Upper lobe of left lung (tissue), 4 donors: ENCODE data around the gene MALRD1.

Experiments used
- CTCF ChIP-seq, 6 experiments: fragments of 450-650 bp in 4 of 6; fragments of 200-600 bp in 2 of 6; sonication (generic) in 2 of 6; IDR thresholded peaks; one replicate each; pipeline ENCODE4 v1.5.1; 2016 to 2019; ENCODE audit warnings: antibody characterized with exemption in 6 of 6
- EP300 ChIP-seq, 4 donors: sonication (generic); formaldehyde crosslinking; IDR thresholded peaks; one replicate each; pipeline ENCODE4 v1.5.1; 2017; ENCODE audit warnings: antibody characterized with exemption in 4 of 4, control low read depth in 2 of 4
- POLR2A ChIP-seq, 4 donors: fragments of 450-650 bp; IDR thresholded peaks; one replicate each; pipeline ENCODE4 v1.5.1; 2016 to 2017; ENCODE audit warnings: antibody characterized with exemption in 4 of 4, mild to moderate bottlenecking in 2 of 4
- POLR2AphosphoS5 ChIP-seq, 2 donors: sonication (generic); formaldehyde crosslinking; IDR thresholded peaks; one replicate each; pipeline ENCODE4 v1.5.1; 2017; ENCODE audit warnings: antibody characterized with exemption in 2 of 2

GRCh38 chr10:19531324-19531723 lies 482.7 kb downstream of the MALRD1 start:
- TF ChIP-seq CTCF (IDR thresholded peaks at IDR 0.05) (no peak), POLR2A (IDR thresholded peaks at IDR 0.05) (no peak), POLR2AphosphoS5 (IDR thresholded peaks at IDR 0.05) (no peak), EP300 (IDR thresholded peaks at IDR 0.05) (no peak)
